H9 (cell line): ENCODE data around the gene SEC23B. TPM values are rescaled to one million over a fixed set of nuclear protein-coding genes. Genes with fewer than 3 reads are reported as not detected.

ENCODE experiments used
- DNase-seq: peaks from one replicate; pipeline ENCODE4 v3.0.0-alpha.2; 2017
- H2AFZ ChIP-seq: one replicate; pipeline ENCODE4 v1.6.1; 2013; ENCODE audit warnings: mild to moderate bottlenecking, low read length, control low read depth, moderate library complexity
- H2AK5ac ChIP-seq: 2 replicates; pipeline ENCODE4 v1.6.1; 2013; ENCODE audit warnings: low read length, control low read depth, mixed read lengths; ENCODE audit not compliant: insufficient read length
- H2BK120ac ChIP-seq: one replicate; pipeline ENCODE4 v1.6.1; 2013; ENCODE audit warnings: low read depth, mild to moderate bottlenecking, low read length, control low read depth, inconsistent platforms; ENCODE audit not compliant: poor library complexity, severe bottlenecking
- H2BK12ac ChIP-seq: 2 replicates; pipeline ENCODE4 v1.6.1; 2013; ENCODE audit warnings: low read length, control low read depth, mixed read lengths, low read depth; ENCODE audit not compliant: insufficient read length
- H2BK15ac ChIP-seq: 2 replicates; pipeline ENCODE4 v1.6.1; 2013; ENCODE audit warnings: low read depth, low read length, control low read depth
- H2BK20ac ChIP-seq: one replicate; pipeline ENCODE4 v1.6.1; 2013; ENCODE audit warnings: low read depth, mild to moderate bottlenecking, low read length, control low read depth, inconsistent platforms; ENCODE audit not compliant: poor library complexity, severe bottlenecking
- H2BK5ac ChIP-seq: 2 replicates; pipeline ENCODE4 v1.6.1; 2013; ENCODE audit warnings: low read length, control low read depth, mixed read lengths; ENCODE audit not compliant: insufficient read length
- H3K14ac ChIP-seq: 2 replicates; pipeline ENCODE4 v1.6.1; 2013; ENCODE audit warnings: low read length, control low read depth; ENCODE audit not compliant: insufficient read depth
- H3K18ac ChIP-seq: 2 replicates; pipeline ENCODE4 v1.6.1; 2013; ENCODE audit warnings: low read depth, mild to moderate bottlenecking, mixed read lengths, low read length, control low read depth; ENCODE audit not compliant: insufficient read length
- H3K23ac ChIP-seq: 2 replicates; pipeline ENCODE4 v1.6.1; 2013; ENCODE audit warnings: low read length, control low read depth, mixed read lengths, low read depth; ENCODE audit not compliant: insufficient read length
- H3K23me2 ChIP-seq: 2 replicates; pipeline ENCODE4 v1.6.1; 2013; ENCODE audit warnings: low read depth, mild to moderate bottlenecking, mixed read lengths, low read length, control low read depth; ENCODE audit not compliant: insufficient read length, poor library complexity, severe bottlenecking
- H3K27ac ChIP-seq: 2 replicates; pipeline ENCODE4 v1.5.1; 2013; ENCODE audit warnings: low read length, control low read depth, mixed read lengths, low read depth; ENCODE audit not compliant: insufficient read length
- H3K27me3 ChIP-seq: 2 replicates; pipeline ENCODE4 v1.6.1; 2013; ENCODE audit warnings: low read length, control low read depth, inconsistent platforms; ENCODE audit not compliant: insufficient read depth
- H3K4ac ChIP-seq: 2 replicates; pipeline ENCODE4 v1.6.1; 2013; ENCODE audit warnings: low read depth, mild to moderate bottlenecking, control low read depth, inconsistent platforms, low read length, moderate library complexity
- H3K4me1 ChIP-seq: 2 replicates; pipeline ENCODE4 v1.6.1; 2013; ENCODE audit warnings: low read length, control low read depth, inconsistent platforms; ENCODE audit not compliant: insufficient read depth
- H3K4me2 ChIP-seq: 2 replicates; pipeline ENCODE4 v1.6.1; 2013; ENCODE audit warnings: low read length, control low read depth, mixed read lengths; ENCODE audit not compliant: insufficient read length, insufficient read depth
- H3K56ac ChIP-seq: 2 replicates; pipeline ENCODE4 v1.6.1; 2013; ENCODE audit warnings: low read depth, mild to moderate bottlenecking, mixed read lengths, low read length, control low read depth; ENCODE audit not compliant: insufficient read length
- H3K79me1 ChIP-seq: 2 replicates; pipeline ENCODE4 v1.6.1; 2013; ENCODE audit warnings: low read depth, mild to moderate bottlenecking, moderate library complexity, low read length, control low read depth, inconsistent platforms; ENCODE audit not compliant: insufficient read depth, poor library complexity, severe bottlenecking
- H3K79me2 ChIP-seq: 2 replicates; pipeline ENCODE4 v1.6.1; 2013; ENCODE audit warnings: low read length, control low read depth, inconsistent platforms; ENCODE audit not compliant: insufficient read depth
- H3K9ac ChIP-seq: 2 replicates; pipeline ENCODE4 v1.6.1; 2013; ENCODE audit warnings: low read length, control low read depth, mixed read lengths; ENCODE audit not compliant: insufficient read length; ENCODE audit errors: extremely low read depth
- H3K9me3 ChIP-seq: one replicate; pipeline ENCODE4 v1.6.1; 2013; ENCODE audit warnings: low read depth, low read length, inconsistent platforms; ENCODE audit not compliant: control insufficient read depth
- H3T11ph ChIP-seq: one replicate; pipeline ENCODE4 v1.6.1; 2013; ENCODE audit warnings: mild to moderate bottlenecking, low read length, control low read depth, inconsistent platforms
- H4K20me1 ChIP-seq: one replicate; pipeline ENCODE4 v1.6.1; 2013; ENCODE audit not compliant: control insufficient read depth, insufficient read length, insufficient read depth
- H4K5ac ChIP-seq: 2 replicates; pipeline ENCODE4 v1.6.1; 2013; ENCODE audit warnings: low read depth, mild to moderate bottlenecking, mixed read lengths, low read length, control low read depth; ENCODE audit not compliant: insufficient read length
- H4K8ac ChIP-seq: replicated peaks from 2 replicates; pipeline ENCODE4 v1.6.1; 2013; ENCODE audit warnings: low read length, control low read depth, mixed read lengths, low read depth; ENCODE audit not compliant: insufficient read length
- H4K91ac ChIP-seq: 2 replicates; pipeline ENCODE4 v1.6.1; 2013; ENCODE audit warnings: low read depth, mild to moderate bottlenecking, moderate library complexity, mixed read lengths, low read length, control low read depth; ENCODE audit not compliant: insufficient read length
- H3K27ac Mint-ChIP-seq, 3 experiments: 2 replicates in 2 of 3; 3 replicates in 1 of 3; pipeline ENCODE4 v1.8.0; 2020 to 2021; ENCODE audit warnings: mixed read lengths in 3 of 3, mild to moderate bottlenecking in 1 of 3, moderate library complexity in 1 of 3
- H3K27me3 Mint-ChIP-seq: 2 replicates; pipeline ENCODE4 v1.8.0; 2021; ENCODE audit warnings: low read depth, mild to moderate bottlenecking, moderate library complexity, mixed read lengths
- H3K36me3 Mint-ChIP-seq, 3 experiments: 2 replicates in 2 of 3; 3 replicates in 1 of 3; pipeline ENCODE4 v1.8.0; 2020 to 2021; ENCODE audit warnings: low read depth in 3 of 3, mixed read lengths in 3 of 3; ENCODE audit not compliant: insufficient read depth in 1 of 3
- H3K4me1 Mint-ChIP-seq, 2 experiments: 2 replicates each; pipeline ENCODE4 v1.8.0; 2020; ENCODE audit warnings: mixed read lengths in 2 of 2
- H3K4me3 Mint-ChIP-seq, 2 experiments: 2 replicates in 1 of 2; 3 replicates in 1 of 2; pipeline ENCODE4 v1.8.0; 2020 to 2021; ENCODE audit warnings: mild to moderate bottlenecking in 2 of 2, mixed read lengths in 2 of 2, moderate library complexity in 1 of 2
- H3K9me3 Mint-ChIP-seq, 2 experiments: 2 replicates in 1 of 2; 3 replicates in 1 of 2; pipeline ENCODE4 v1.8.0; 2020; ENCODE audit warnings: mild to moderate bottlenecking in 2 of 2, mixed read lengths in 2 of 2, moderate library complexity in 1 of 2
- WGBS: extraction: QIAGEN DNeasy Blood & Tissue Kit; methylation state at CpG from one replicate; pipeline ENCODE4 v1.1.7; 2013; ENCODE audit warnings: missing lambda C conversion rate, low lambda C conversion rate, mixed read lengths; ENCODE audit not compliant: insufficient read length; ENCODE audit errors: extremely low coverage; 5-methylcytosine and 5-hydroxymethylcytosine counted together
- total RNA-seq: library from RNA; stranded (reverse); gene quantifications from 2 replicates; pipeline ENCODE4 v1.2.1, GENCODE V29; 2021
- TF ChIP-seq, protein P1 (sequence below): fragments of 200-600 bp; sonication (generic); conservative IDR thresholded peaks from 3 replicates; pipeline ENCODE4 v1.8.0; 2021; ENCODE audit warnings: antibody characterized with exemption, mild to moderate bottlenecking

The SEC23B gene
- total RNA-seq, 1 experiment from 2014 or later: 65.9 TPM

DNA sequence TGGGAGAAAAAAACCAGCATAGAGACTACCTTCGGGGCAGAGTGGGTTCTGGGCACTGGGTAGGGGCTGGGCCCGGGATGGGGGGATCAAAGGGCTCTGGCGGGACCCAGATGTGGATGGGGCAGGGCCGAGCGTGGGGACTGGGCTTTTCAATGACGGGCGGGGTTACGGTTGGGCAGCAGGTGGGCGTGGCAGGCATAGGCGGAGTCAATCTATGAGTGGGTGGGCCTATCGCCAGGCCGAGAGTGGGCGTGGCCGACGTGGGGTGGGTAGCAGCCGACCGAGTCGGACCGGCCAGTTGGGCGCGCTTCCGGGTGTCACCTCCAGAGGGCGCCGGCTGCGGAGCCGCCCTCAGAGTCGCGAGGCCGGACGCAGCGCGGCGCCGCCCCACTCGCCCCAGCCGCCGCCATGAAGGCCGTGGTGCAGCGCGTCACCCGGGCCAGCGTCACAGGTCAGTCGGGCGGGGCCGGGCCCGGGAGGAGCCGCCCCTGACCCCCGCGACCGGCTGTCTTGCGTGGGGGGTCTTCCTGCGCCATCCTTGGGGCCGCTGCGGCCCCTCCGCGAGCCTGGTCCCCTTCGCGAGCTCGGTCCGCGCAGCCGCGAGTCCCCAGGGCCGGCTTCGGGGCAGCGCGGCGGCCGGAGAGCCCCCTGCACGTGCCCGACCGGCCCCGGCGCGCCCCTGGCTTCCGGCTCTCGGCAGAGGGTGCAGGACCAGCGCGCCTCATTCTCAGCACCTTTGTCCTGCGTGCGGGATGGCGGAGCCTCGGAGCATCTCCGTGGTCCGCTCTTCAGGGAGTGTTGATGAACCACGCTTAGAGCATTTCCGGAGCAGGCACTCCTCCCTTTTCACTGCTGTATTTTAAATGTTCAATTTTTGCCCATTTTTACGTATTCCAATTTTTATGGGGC, 80.2 kb downstream of the SEC23B start, which contains the start of gene DTD1:
Gene DTD1 (plus strand): TSS at position 390 of the 909 bp plus-strand sequence. CDS start 19 bp downstream, at position 409.
- Histone ChIP-seq H3K27ac (no peak within 1 kb of the TSS), H3K18ac (peak within 1 kb of the TSS; percentile 32), H2BK12ac (no peak within 1 kb of the TSS), H3K4ac (no peak within 1 kb of the TSS), H3K14ac (peak within 1 kb of the TSS; percentile 77; the same call in 1 of the 2 replicates), H2BK15ac (no peak within 1 kb of the TSS), H4K8ac (no peak within 1 kb of the TSS), H3K23ac (no peak within 1 kb of the TSS), H3K56ac (no peak within 1 kb of the TSS), H3K4me2 (peak within 1 kb of the TSS; percentile 83), H3K79me1 (no peaks in the 10 kb centered on the region), H2BK5ac (no peak within 1 kb of the TSS), H2AK5ac (no peak within 1 kb of the TSS), H3K4me1 (no peaks in the 10 kb centered on the region; the same call in 1 of the 2 replicates), H3K79me2 (peaks cover 3% of the 10 kb centered on the region; the same call in 1 of the 2 replicates), H4K91ac (no peak within 1 kb of the TSS), H3K27me3 (no peaks in the 10 kb centered on the region), H4K5ac (no peak within 1 kb of the TSS), H3K23me2 (peaks cover 4% of the 10 kb centered on the region), H3K9ac (peak within 1 kb of the TSS; percentile 41), H2BK120ac (no peak within 1 kb of the TSS), H3K9me3 (no peaks in the 10 kb centered on the region), H2BK20ac (no peak within 1 kb of the TSS), H2AFZ (peak within 1 kb of the TSS; percentile 37), H3T11ph (no peak within 1 kb of the TSS), H4K20me1 (no peaks in the 10 kb centered on the region)
- peak; percentile 92 for DNase-seq
- Mint-ChIP-seq H3K4me3 (peak within 1 kb of the TSS; percentile 82 to 90), H3K4me1 (peaks cover 38 to 44% of the 10 kb centered on the region in 2 experiments), H3K9me3 (peaks cover 3 to 4% of the 10 kb centered on the region in 2 experiments; a peak in 4 of 5 replicates), H3K27ac (peak within 1 kb of the TSS; percentile 78 to 97 (median 88); a peak in 6 of 7 replicates), H3K27me3 (no peaks in the 10 kb centered on the region), H3K36me3 (peaks cover 0 to 4% (median 2%) of the 10 kb centered on the region in 3 experiments; a peak in 2 of 7 replicates)
- TF ChIP-seq, protein P1, sequence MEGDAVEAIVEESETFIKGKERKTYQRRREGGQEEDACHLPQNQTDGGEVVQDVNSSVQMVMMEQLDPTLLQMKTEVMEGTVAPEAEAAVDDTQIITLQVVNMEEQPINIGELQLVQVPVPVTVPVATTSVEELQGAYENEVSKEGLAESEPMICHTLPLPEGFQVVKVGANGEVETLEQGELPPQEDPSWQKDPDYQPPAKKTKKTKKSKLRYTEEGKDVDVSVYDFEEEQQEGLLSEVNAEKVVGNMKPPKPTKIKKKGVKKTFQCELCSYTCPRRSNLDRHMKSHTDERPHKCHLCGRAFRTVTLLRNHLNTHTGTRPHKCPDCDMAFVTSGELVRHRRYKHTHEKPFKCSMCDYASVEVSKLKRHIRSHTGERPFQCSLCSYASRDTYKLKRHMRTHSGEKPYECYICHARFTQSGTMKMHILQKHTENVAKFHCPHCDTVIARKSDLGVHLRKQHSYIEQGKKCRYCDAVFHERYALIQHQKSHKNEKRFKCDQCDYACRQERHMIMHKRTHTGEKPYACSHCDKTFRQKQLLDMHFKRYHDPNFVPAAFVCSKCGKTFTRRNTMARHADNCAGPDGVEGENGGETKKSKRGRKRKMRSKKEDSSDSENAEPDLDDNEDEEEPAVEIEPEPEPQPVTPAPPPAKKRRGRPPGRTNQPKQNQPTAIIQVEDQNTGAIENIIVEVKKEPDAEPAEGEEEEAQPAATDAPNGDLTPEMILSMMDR: peak; percentile 89
- no CpG with 5 or more reads among the region's 88 CpGs for WGBS
